Umbilical cord (tissue), 2 donors: ENCODE data around the gene FBXL4. TPM values are rescaled to one million over a fixed set of nuclear protein-coding genes. Genes with fewer than 3 reads are reported as not detected.

Experiments
- DNase-seq: peaks from one replicate; pipeline ENCODE4 v3.0.0-alpha.2; 2015; ENCODE audit warnings: low spot score
- total RNA-seq: library from RNA; depleted of rRNA; stranded (reverse); fragments of >200 nt; gene quantifications from one replicate; pipeline ENCODE4 v1.2.3, GENCODE V29; 2014; ENCODE audit warnings: low replicate concordance; ENCODE audit not compliant: insufficient read depth

Gene FBXL4
- total RNA-seq, 1 donor from 2014 or later: 19.7 TPM

DNA sequence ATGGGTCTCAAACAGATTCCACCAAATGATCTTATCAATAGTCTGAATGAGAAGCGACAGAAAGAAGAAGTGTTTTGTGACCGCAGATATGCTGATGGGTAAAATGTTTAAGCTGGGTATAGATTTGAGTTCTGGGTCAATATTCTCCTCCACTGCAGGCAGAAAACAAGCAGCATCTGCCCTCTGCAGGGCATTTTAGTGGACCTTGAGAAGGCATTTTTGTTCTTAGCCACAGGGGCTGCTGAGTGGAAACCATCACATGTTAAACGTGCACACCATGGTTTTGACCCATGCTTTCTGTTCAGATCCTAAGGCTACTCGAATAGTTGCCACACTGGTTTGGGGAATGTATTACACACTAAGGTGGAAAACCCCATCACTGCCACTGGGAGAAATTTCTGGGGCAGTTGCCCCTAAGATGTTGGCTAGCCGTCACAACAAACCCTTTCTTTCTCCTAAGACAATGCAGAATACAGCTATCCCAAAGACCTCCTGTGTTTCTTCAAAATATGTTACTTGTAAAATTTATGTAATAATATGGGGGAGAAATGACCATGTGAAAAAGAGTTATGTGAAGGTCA lies 107.9 kb downstream of the FBXL4 start:
- DNase-seq: no peak

DNA sequence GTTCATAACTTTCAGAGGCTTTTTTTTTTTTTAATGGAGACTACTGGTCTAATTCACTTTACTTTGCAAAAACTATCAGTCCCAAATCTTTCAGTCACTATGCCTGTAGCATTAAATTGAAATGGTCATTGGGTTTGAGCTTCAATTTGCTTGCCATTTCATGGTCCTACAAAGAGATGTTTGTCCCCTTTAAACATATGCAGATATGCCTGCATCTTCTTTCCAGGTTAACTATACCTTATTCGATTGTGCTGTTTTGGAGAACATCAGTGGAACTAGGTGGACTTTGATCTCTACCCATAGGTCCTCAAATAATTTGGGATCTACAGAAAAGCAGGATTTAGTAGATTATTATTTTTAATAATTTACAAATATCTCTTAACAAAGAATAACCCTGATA lies 108.8 kb downstream of the FBXL4 start:
- no peak for DNase-seq

DNA sequence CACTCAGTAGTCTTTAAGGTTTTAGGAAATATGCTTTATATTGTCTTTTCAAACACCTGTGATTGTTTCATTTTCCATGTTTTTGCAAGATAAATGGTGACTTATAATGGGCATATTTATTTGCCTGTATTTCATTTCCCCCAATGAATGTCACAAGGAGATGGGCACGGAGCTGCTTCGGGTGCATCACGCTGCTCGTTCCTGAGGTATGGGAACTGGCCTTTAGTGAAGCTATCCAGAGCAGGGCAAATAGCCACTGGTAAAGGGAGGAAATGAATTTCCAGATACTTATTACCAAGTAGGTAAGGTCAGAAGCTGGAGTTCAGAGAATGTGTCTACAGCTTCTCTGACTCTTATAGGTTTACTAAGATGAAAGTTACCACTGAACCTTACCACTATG lies 109.7 kb downstream of the FBXL4 start:
- DNase-seq: no peak

DNA sequence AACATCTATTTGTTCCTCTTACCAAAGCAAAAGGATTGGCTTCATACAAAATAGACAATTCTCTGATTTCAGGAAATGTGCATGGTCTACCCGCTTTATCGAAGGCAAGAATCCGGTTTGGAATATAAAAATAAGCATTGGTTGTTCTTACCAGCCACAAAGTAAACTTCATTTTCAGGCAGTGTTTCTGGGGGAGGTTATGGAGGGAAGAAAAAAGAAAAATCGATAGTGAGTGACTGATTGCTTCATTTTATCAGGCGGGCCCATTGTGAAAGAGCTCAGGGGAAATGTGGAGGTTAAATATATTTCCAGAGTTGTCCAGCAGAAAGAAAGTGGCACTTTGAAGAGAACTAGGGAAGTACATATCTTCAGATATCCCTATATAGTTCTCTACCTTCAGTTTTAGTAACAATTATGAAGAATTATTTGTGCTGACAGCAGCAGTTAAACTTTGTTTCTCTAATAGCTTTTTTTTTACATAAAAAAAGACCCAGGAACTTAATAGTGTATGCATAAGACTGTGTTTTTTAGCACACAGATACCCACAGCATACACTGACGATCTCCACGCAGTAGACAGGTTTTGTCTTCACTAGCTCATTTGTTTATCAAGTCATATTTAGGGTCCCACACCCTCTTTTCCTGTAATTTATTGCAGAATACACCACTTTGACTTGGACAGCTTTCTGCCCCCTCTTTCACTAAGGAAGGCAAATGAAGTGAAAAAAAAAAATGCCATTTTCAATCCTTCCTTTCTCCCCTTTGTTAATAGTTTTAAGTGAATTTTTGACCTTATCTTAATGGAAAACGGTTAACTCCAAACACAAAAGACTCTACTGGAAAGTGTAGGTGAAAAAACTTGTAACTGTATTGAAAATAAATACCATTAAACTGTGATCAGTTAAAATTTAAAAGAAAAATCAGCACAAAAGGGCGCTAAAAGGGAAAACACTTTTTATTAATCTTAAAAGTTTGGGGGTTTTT lies 110.5 kb downstream of the FBXL4 start:
- DNase-seq: no peak

DNA sequence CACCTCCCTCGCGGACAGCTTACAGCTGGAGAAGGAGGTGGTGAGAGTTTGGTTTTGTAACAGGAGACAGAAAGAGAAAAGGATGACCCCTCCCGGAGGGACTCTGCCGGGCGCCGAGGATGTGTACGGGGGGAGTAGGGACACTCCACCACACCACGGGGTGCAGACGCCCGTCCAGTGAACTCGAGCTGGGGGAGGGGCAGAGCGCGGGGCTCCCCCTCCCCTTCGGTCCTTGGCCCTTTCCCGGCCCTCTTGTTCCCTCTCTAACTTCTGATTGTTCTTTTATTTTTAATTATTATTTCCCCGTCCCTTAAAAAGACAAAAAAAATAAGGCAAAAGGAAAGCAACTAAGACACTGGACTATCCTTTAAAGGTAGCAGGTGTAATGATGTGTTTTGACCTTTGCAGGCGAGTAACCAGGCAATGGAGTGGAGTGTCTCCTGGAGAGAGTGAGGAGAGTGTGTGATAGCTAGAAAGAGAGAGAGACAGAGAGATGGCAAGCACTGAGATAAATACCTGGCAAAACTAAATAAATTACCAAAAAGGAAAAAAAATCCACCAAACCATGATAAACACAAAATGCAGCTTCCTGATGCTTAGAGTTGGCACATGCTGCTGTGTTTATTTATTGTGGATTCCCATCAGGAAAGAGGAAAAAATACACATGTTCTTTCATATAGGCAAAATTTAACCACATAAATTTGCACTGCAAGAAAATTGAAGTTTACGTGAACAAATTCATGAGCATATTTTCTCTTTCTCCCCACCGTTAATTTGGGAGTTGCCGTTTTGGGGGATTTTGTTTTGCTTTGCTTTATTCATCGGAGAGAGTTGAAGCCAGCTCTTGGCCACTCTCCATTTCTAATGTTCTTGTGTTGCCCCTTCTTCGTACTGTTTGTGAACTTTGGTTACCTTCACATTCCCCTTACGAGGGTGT lies 111.5 kb downstream of the FBXL4 start:
- no peak for DNase-seq

DNA sequence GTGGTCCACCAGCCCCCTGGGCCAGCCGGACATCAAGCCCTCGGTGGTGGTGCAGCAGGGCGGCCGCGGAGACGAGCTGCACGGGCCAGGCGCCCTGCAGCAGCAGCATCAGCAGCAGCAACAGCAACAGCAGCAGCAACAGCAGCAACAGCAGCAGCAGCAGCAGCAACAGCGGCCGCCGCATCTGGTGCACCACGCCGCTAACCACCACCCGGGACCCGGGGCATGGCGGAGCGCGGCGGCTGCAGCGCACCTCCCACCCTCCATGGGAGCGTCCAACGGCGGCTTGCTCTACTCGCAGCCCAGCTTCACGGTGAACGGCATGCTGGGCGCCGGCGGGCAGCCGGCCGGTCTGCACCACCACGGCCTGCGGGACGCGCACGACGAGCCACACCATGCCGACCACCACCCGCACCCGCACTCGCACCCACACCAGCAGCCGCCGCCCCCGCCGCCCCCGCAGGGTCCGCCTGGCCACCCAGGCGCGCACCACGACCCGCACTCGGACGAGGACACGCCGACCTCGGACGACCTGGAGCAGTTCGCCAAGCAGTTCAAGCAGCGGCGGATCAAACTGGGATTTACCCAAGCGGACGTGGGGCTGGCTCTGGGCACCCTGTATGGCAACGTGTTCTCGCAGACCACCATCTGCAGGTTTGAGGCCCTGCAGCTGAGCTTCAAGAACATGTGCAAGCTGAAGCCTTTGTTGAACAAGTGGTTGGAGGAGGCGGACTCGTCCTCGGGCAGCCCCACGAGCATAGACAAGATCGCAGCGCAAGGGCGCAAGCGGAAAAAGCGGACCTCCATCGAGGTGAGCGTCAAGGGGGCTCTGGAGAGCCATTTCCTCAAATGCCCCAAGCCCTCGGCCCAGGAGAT lies 112.4 kb downstream of the FBXL4 start:
- no peak for DNase-seq

DNA sequence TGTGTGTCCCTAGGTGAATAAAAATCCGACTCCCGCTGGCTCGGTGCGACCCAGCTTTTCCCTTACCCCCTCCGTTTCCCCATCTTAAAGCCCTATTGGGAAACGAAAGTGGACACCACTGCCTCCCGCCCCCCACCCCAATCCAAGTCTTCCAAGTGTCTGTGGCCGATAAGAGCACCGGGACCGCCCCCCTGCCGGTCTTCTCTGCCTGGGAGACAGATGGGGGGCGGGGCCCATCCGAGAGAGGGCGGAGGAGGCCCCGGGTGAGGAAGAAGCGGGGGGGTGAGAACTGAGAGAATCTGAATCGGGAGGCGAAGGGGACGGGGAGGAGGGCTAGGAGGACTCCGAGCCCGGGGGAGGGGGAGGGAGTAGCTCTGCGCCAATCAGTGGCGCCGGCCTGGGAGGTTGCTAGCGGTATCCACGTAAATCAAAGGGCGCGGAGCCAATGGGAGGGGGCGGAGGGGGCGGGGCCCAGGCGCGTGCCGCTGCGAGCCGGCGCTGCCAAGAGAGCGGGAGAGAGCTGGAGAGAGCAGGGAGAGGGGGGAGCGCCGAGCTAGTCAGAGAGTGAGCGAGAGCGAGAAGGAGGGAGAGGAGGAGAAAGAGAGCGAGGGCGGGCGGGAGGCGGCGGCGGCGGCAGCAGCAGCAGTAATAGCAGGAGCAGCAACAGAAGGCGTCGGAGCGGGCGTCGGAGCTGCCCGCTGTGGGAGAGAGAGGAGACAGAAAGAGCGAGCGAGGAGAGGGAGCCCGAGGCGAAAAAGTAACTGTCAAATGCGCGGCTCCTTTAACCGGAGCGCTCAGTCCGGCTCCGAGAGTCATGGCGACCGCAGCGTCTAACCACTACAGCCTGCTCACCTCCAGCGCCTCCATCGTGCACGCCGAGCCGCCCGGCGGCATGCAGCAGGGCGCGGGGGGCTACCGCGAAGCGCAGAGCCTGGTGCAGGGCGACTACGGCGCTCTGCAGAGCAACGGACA lies 113.4 kb downstream of the FBXL4 start, which contains the start of gene POU3F2:
POU3F2 (plus strand) TSS at position 515 of the 972 bp plus-strand sequence; CDS start at position 815, 300 bp downstream.
- DNase-seq: peak; percentile 85

DNA sequence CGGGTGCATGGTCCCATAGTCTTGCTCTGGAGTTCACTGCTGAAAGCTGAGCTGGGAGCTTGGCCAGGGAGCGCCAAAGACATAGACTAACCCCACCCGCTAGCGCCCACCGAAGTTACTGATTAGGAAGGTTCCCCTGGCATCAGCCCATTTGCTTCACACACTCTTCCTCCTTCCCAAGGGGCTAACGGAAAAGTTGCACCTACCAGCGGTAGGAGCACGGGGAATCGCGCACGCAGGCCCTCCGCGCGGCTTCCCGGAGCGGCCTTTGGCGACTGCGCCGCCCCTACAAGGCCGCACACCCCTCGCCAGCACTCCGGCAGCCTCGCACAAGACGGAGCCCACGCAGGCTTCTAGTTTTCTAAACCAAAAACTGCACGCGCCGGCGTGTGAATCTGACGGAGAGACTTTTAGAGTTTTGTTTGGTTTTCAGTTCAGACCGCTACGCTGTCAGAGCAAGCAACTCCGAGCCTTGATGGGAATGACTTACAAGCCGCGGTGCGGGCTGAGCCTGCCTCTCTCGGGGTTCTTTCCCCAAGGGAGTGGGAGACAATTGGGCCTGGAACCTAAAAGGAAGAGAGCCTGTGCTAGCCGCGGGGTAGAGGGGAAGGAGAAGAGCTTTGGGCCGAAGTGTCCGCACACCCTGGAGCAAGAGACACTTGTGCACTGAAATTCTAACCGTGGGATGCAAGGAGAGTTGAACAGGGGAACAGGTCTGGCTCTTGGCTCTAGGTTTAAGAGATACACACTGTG lies 114.3 kb downstream of the FBXL4 start:
- DNase-seq: peak; percentile 36

DNA sequence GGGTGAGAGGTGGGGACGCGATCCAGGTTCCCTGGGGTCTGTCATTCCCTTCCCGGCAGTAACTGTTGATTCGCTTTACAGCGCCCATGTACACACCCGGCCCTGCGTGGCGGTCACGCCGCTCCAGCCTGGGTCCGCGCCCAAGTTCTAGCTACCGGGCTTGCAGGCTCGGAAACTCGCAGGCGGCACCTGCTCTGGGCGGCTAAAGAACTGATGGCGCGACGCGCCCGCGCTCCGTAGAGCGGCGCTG lies 114.8 kb downstream of the FBXL4 start:
- no peak for DNase-seq

DNA sequence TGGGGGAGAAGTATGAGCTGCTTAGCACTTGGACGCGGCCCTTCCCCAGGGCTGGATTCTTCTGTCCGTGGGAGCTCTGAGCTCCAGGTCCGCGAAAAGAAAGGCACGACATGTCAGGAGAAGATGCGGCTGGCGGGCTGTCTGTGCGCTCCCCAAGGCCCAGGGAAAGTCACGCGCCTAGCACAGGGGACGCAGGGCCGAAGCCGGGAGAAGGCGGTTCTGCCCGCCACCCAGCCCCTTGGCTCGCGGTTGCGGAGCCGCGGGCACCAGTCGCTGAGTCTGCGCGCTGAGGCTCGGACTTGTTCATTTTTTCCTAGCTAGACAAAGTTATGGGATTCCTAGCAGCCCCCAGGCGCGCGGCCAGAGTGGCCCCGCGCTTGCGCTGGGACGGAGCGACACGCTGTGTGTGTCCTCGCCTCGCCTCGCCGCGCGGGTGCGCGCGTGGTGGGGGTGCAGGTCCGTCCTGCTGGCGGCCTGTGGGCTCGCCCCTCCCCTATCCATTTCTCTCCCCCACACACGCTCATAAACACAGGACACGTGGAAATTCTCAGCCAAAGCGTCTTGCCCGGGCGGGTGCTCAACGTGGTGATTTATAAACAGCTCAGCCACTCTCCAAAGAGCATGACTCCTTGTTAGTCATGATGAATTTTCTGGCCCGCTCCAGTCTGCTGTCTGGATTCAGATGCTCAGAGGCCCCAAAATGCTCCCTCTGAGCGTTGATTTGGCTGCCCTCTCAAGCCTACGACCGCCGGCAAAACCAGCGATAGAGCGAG lies 115.3 kb downstream of the FBXL4 start:
- DNase-seq: peak; percentile 27

DNA sequence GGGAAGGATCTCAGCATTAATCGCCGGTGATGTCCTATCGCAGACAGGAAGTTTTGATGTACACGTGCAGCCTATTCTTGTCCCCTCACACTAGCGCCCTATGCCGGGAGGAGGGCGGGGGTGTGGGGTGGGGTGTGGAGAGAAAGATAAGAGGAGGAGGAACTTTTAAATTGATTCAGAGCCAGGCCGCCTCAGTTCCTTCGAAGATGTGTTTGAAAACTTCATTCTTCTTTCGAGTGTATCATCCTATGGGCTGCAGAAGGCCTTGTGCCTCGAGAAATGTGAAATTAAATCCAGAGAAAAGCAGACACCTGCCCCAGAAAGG lies 115.8 kb downstream of the FBXL4 start:
- DNase-seq: no peak

DNA sequence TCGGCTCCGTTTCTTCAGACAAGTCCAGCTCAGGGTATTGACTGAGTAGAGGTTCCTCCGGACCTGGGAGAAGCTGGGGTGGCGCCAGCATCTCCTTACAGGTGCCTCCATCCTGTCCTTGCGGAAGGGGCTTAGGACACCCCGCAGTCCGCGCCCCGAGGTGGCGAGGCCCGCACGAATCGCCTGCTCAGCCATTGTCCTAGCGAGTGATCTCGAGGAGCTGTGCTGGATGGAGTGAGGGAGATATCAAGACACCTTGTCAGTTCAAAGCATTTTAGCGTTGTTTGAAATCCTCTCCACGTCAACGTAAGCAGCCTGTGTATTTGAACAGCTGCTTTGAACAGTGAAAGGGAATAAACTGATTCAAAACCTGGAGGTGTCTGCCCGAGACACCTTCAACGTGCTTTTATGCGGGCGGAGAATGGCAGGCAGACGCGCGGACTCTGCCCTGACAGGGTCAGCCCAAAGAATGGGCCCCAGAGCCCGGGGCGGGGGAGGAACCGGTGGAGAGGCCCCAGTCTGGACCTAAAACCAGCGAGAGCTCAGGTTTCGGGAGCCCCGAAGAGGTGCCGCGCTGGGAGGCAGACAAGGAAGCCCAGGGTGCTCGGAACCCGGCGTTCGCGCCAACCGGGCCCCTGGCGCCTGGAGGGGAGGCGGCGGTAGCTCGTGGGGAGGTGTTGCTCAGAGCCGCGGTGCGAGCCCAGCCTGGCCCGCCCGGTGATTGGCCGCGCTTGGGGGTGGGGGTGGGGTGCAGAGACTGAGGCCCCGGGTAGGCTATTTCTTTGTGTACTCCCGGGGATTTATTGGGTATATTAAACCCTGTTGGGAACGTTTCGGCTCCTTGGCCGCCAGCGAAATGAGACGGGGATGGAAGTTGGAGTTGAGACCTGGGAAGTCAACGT lies 116.4 kb downstream of the FBXL4 start:
- no peak for DNase-seq

DNA sequence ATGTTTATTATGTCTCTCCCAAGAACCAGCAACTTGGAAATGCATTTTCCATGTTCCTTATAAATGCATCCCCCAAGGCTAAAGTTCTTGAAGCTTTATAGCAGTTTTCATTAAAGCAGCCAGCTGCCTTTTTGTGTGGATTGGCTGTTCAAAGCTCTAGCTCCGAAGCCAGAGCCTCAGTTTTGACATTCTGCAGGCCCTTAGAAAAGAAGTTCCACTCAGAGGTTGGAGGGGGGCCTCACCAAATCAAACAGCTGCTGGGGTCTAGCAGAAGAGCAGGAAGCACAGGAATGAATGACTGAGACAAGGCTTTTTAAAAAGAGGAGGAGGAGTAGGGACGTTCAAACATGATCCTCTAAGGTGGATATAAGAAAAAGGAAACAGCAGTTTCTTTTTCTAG lies 117.6 kb downstream of the FBXL4 start:
- no peak for DNase-seq

DNA sequence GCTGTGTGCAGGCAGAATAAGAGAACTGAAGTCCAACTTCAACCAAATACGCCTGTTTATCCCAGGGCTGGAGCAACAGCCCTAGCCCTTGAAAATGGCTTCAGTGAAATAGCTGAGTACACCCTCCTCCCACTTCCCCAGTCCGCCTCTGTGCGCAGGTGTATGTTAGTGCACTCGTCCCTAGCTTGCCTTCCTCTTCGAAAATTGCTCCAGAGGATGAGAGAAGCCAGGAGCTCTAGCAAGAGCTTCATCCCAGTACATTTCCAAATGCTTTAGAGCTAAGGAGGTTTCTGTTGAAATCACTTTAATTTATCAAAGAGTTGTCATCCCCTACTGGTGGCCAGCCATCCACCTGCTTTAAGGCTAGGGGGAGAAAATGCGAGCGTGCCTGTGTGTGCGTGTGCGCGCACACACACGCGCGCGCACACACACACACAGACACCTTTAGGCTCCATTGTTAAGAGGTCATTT lies 118.8 kb downstream of the FBXL4 start:
- no peak for DNase-seq

DNA sequence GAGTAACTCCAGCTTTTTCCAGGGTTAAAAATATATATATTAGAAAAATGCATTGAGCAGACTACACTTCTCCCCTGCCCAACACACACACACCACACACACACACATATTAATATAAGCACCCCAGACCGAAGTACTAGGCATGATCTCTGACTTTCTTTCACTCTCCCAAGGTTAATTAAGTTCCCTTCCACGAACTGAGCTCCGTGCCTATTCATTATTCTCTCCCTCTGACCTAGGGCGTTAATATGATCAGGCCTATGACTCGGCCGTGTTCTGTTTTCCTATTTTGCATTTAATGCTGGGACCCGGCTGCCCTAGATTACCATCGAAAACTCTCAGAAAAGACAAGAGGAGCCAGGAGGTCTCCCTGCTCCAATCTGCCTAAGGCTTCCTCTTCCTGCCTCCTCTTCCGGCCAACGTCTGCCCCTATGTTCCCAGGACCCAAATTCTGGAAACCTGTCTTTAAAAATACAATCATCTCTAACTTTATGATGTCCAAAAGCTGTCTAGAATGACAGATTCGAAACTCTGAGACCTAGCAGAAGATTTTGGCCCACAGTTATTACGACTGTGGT lies 119.4 kb downstream of the FBXL4 start:
- DNase-seq: no peak

DNA sequence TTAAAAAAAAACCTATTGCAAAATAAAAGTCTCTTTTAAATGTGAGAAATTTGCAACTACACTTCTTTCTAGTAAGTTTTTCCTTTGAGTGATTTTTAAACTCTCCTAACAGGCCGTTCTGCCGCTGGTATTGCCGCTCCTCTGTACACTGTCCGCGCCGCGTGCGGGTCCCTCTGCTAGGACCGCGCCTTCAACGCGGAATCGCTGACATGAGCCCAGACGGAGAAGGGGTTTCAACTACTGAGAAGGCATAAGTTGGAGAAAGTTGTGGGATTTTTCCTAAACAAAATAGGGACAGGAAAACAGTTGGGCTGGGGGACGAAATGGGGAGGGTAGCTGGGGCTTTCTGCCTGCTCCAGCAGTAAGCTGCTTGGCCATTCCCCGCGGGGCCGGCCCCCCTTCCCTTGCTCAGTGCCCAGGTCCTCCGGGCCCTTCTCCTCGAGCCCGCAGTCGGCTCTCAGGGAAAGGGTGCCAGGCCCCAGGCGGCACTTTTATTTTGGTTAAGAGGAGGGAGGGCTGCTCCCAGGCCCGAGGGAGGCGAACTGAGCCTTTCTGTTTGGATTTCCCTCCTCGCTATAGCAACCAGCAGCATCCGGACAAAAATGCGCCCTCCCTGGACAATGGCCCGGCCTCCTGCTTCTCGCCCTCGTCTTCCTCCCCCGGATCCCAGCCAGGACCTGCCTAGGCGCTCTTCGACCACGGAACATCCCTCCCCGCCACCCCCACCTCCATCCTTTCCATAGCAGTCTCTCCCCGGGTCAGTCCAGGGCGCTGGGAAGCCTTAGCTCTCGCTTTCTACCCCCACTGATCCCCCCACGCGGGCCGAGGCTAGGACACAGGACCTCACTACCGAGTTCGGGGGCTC lies 120.2 kb downstream of the FBXL4 start:
- no peak for DNase-seq
